SK-N-SH (cell line): ENCODE measurements around the gene SH3BGRL2. TPM values are rescaled to one million over a fixed set of nuclear protein-coding genes. Genes with fewer than 3 reads are reported as not detected.
A peak's percentile ranks its signal among the peaks of the same experiment; 100 is the strongest.

Experiments
- CTCF ChIA-PET: fragments of 300-600, 350-600 bp; formaldehyde crosslinking; extraction: SDS; loops from one replicate; lab custom pipeline; 2021; lab: Yijun Ruan, JAX
- POLR2A ChIA-PET: fragments of 350-600 bp; sonication (Branson Sonifier 250); formaldehyde crosslinking; extraction: SDS; loops from one replicate; lab custom pipeline; 2020; ENCODE audit warnings: antibody characterized with exemption, inconsistent platforms; lab: Yijun Ruan, JAX
- DNase-seq: peaks from one replicate; pipeline ENCODE4 v3.0.0; 2012
- H2AFZ ChIP-seq: fragments of 200-600 bp; sonication (generic); 2 replicates; pipeline ENCODE4 v1.8.1; 2016; ENCODE audit warnings: antibody characterized with exemption, mild to moderate bottlenecking, low read depth
- H3F3A ChIP-seq: fragments of 200-600 bp; sonication (generic); replicated peaks from 2 replicates; pipeline ENCODE3; 2016; ENCODE audit warnings: antibody characterized with exemption, mild to moderate bottlenecking; ENCODE audit not compliant: insufficient read depth
- H3K27ac ChIP-seq, 2 experiments: fragments of 200-500 bp in 1 of 2; fragments of 200-600 bp in 1 of 2; sonication (Bioruptor generic) in 1 of 2; sonication (generic), shearing (Covaris generic) in 1 of 2; 2 replicates each; pipeline versions ENCODE4 v1.5.1 to v1.6.1; 2014 to 2016; ENCODE audit warnings: low read depth in 2 of 2, inconsistent platforms in 1 of 2, low read length in 1 of 2, mild to moderate bottlenecking in 1 of 2, mixed read lengths in 1 of 2
- H3K27me3 ChIP-seq: fragments of 200-600 bp; sonication (generic), shearing (Covaris generic); 2 replicates; pipeline ENCODE4 v1.6.1; 2016; ENCODE audit warnings: mixed run types; ENCODE audit not compliant: insufficient read depth
- H3K36me3 ChIP-seq, 2 experiments: fragments of 200-500 bp in 1 of 2; fragments of 200-600 bp in 1 of 2; sonication (Bioruptor generic) in 1 of 2; sonication (generic) in 1 of 2; replicated peaks in 1 of 2; 2 replicates each; pipeline versions ENCODE3 to v1.5.1; 2014 to 2016; ENCODE audit warnings: low read length in 1 of 2, mild to moderate bottlenecking in 1 of 2; ENCODE audit not compliant: insufficient read depth in 2 of 2, control insufficient read depth in 1 of 2
- H3K4me1 ChIP-seq, 2 experiments: fragments of 200-500 bp in 1 of 2; fragments of 200-600 bp in 1 of 2; sonication (Bioruptor generic) in 1 of 2; sonication (generic), shearing (Covaris generic) in 1 of 2; 2 replicates each; pipeline versions ENCODE4 v1.5.1 to v1.6.1; 2014 to 2016; ENCODE audit warnings: low read depth in 1 of 2, low read length in 1 of 2, mixed run types in 1 of 2; ENCODE audit not compliant: insufficient read depth in 2 of 2, control insufficient read depth in 1 of 2
- H3K4me2 ChIP-seq: fragments of 200-600 bp; sonication (generic), shearing (Covaris generic); 2 replicates; pipeline ENCODE4 v1.6.1; 2017; ENCODE audit warnings: mixed run types
- H3K4me3 ChIP-seq, 2 experiments: fragments of 200-500 bp in 1 of 2; fragments of 200-600 bp in 1 of 2; sonication (Bioruptor generic) in 1 of 2; sonication (generic), shearing (Covaris generic) in 1 of 2; 2 replicates each; pipeline versions ENCODE4 v1.5.1 to v1.8.1; 2014 to 2016; ENCODE audit warnings: low read depth in 2 of 2, inconsistent platforms in 1 of 2, low read length in 1 of 2, mild to moderate bottlenecking in 1 of 2, mixed read lengths in 1 of 2, moderate library complexity in 1 of 2
- H3K79me2 ChIP-seq: fragments of 200-600 bp; sonication (generic); 2 replicates; pipeline ENCODE4 v1.8.1; 2017; ENCODE audit warnings: mild to moderate bottlenecking; ENCODE audit not compliant: insufficient read depth
- H3K9ac ChIP-seq: fragments of 200-600 bp; sonication (generic); 2 replicates; pipeline ENCODE4 v1.6.1; 2017; ENCODE audit warnings: mixed run types
- H3K9me2 ChIP-seq: fragments of 200-600 bp; sonication (generic); 2 replicates; pipeline ENCODE4 v1.6.1; 2017; ENCODE audit warnings: mixed run types
- H3K9me3 ChIP-seq: fragments of 200-600 bp; sonication (generic); 2 replicates; pipeline ENCODE4 v1.6.1; 2017; ENCODE audit warnings: mixed run types, mild to moderate bottlenecking, moderate library complexity
- H4K20me1 ChIP-seq: fragments of 200-600 bp; sonication (generic); 2 replicates; pipeline ENCODE4 v1.6.1; 2017; ENCODE audit warnings: mild to moderate bottlenecking, mixed run types; ENCODE audit not compliant: insufficient read depth
- EP300 ChIP-seq, 2 experiments: IDR thresholded peaks; 2 replicates each; pipeline versions ENCODE4 v1.4.0 to v1.6.1; 2012; ENCODE audit warnings: borderline replicate concordance in 1 of 2, low read depth in 1 of 2, low read length in 1 of 2
- GABPA ChIP-seq: IDR thresholded peaks from 2 replicates; pipeline ENCODE4 v1.4.0; 2012; ENCODE audit warnings: low read depth, mild to moderate bottlenecking
- GATA2 ChIP-seq: sonication (generic); formaldehyde crosslinking; IDR thresholded peaks from 2 replicates; pipeline ENCODE4 v1.5.0; 2020; ENCODE audit warnings: mild to moderate bottlenecking, missing genetic modification reagents
- MXI1 ChIP-seq: IDR thresholded peaks from 2 replicates; pipeline ENCODE4 v1.6.1; 2012; ENCODE audit warnings: mild to moderate bottlenecking, low read depth, low read length, improper control_type of control experiment
- PBX3 ChIP-seq: IDR thresholded peaks from 2 replicates; pipeline ENCODE4; 2012
- RAD21 ChIP-seq: IDR thresholded peaks from 2 replicates; pipeline ENCODE4 v1.6.1; 2012; ENCODE audit warnings: mild to moderate bottlenecking, low read length
- REST ChIP-seq: IDR thresholded peaks from 2 replicates; pipeline ENCODE4 v1.6.1; 2012; ENCODE audit warnings: mild to moderate bottlenecking, low read depth, low read length, moderate library complexity
- TAF1 ChIP-seq: IDR thresholded peaks from 2 replicates; pipeline ENCODE4 v1.6.1; 2012; ENCODE audit warnings: low read depth, mild to moderate bottlenecking, low read length, moderate library complexity, borderline replicate concordance
- TCF12 ChIP-seq: IDR thresholded peaks from 2 replicates; pipeline ENCODE4 v1.4.0; 2012
- USF1 ChIP-seq: IDR thresholded peaks from 2 replicates; pipeline ENCODE4 v1.4.0; 2012; ENCODE audit warnings: low read depth, borderline replicate concordance
- ZBTB33 ChIP-seq: IDR thresholded peaks from 2 replicates; pipeline ENCODE4 v1.4.0; 2012; ENCODE audit warnings: low read depth, borderline replicate concordance
- WGBS: methylation state at CpG from one replicate; pipeline ENCODE4 v1.1.6; 2017; ENCODE audit warnings: low lambda C conversion rate; 5-methylcytosine and 5-hydroxymethylcytosine counted together
- polyA plus RNA-seq, 3 experiments: library from polyadenylated mRNA; depleted of rRNA; stranded (reverse); fragments of >200 nt; gene quantifications; 2 replicates each; pipeline ENCODE4 v1.2.3, GENCODE V29; 2012

The SH3BGRL2 gene
- polyA plus RNA-seq, 1 of the 3 experiments (the other 2 are of a cell fraction), result 1.4 TPM

- TF ChIP-seq REST, result no peak
- TF ChIP-seq TCF12, result peak; percentile 68
- TF ChIP-seq ZBTB33, result no peak
- no peak for TF ChIP-seq TAF1
- no peak for TF ChIP-seq USF1
Observed at GRCh38 chr6:79610306-79611009, 20.7 kb upstream of the SH3BGRL2 start (continued).

GRCh38 chr6:79612457-79612856 lies 18.7 kb upstream of the SH3BGRL2 start:
- Histone ChIP-seq H3K27ac (peak overlapping the region in 1 of 2 experiments; percentile 86; a peak in 2 of 4 replicates), H3K79me2 (no peaks in the 10 kb centered on the region), H2AFZ (no peak overlapping the region), H3K9me3 (no peaks in the 10 kb centered on the region), H3K9ac (no peak overlapping the region), H3K4me2 (no peak overlapping the region), H3K27me3 (no peaks in the 10 kb centered on the region), H3K4me3 (no peak overlapping the region), H3K36me3 (no peaks in the 10 kb centered on the region), H3F3A (no peaks in the 10 kb centered on the region), H4K20me1 (no peaks in the 10 kb centered on the region), H3K9me2 (no peaks in the 10 kb centered on the region), H3K4me1 (peaks cover 0 to 37% of the 10 kb centered on the region in 2 experiments; a peak in 2 of 4 replicates)
- TF ChIP-seq TCF12 (peak; percentile 16; the same call in 1 of the 2 replicates), GATA2 (CRISPR knock-in tag) (peak; percentile 70), GABPA (no peak), EP300 (IDR thresholded peaks at IDR 0.05; ENCODE audit: borderline replicate concordance in 1 of 2, low read depth in 1 of 2, low read length in 1 of 2) (peak in 1 of 2 experiments; percentile 76; a peak in 2 of 4 replicates), MXI1 (no peak), RAD21 (no peak), PBX3 (no peak; the same call in 1 of the 2 replicates)
- peak; percentile 46 for DNase-seq
- CTCF ChIA-PET, result interaction anchor here (0.9 to 2.5 kb wide), 9 partner anchors 17 to 256 kb away, joined by 3 to 11 read pairs (median 4); no protein-coding TSS in a partner anchor
- WGBS, result 16% methylated on average over 2 of the region's 2 CpGs
- POLR2A ChIA-PET, result interaction anchor here (1.0 to 1.9 kb wide), 2 partner anchors 19 to 20 kb away, joined by 3 to 7 read pairs; partner anchors contain the start of gene SH3BGRL2
